Right forelimb (tissue), 1 donor: ENCODE measurements around the gene PEX5L.
"Not testable (repeated sequence)": the region's sequence is repeated elsewhere in the genome, so short reads cannot be mapped to it uniquely, and the experiment has no call there.

Experiments
- DNase-seq: peaks from one replicate; pipeline ENCODE4 v3.0.0-alpha.2; 2018

The PEX5L gene

GRCh38 chr3:180036671-180037455 is at the start of gene PEX5L:
Gene PEX5L, minus strand, starts transcription at chr3:180036937. Its CDS starts 338 bp downstream, at chr3:180036599.
- peak; percentile 83 for DNase-seq

DNA sequence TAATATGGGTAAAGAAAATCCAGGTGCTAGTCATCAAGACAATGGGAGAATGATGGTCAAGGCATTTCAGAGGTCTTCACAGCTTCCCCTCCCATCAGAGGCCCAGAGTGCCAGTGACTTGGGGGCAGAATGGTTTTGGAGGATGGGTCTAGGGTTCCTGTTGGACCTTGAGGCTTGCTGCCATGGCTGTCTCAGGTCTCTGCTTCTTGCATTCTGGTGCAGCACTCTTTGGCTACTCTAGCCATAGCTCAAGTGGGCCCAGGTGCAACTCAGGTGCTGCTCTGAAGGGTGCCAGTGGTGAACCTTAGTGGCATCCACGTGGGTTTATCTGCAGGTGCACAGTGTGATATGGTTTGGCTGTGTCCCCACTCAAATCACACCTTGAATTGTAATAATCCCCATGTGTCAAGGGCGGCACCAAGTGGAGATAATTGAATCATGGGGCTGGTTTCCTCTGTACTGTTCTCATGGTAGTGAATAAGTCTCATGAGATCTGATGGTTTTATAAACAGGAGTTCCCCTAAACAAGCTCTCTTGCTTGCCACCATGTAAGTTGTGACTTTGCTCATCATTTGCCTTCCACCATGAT is 48.5 kb upstream of the PEX5L start:
- no peak for DNase-seq

- no peak for DNase-seq
These were observed 46.0 kb upstream of the PEX5L start for GRCh38 chr3:180082699-180083098.

GRCh38 chr3:180078592-180078991 is 41.9 kb upstream of the PEX5L start:
- DNase-seq = no peak

DNA sequence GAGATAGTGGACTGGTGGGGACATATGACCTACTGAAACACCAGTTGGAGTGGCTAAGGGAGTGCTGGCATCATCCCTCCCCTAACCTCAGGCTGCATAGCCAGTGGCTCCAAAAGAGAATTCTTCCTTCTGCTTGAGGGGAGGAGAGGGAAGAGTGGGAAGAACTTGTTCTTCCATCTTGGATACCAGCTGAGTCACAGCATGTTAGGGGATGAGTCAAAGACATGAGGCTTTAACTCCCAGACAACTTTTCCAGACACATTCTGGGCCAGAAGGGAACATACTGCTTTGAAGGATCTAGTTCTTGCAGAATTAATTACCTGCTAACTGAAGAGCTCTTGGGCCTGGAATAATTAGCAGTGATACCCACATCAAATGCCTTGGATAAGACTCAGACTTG is 36.8 kb upstream of the PEX5L start:
- DNase-seq = no peak

DNA sequence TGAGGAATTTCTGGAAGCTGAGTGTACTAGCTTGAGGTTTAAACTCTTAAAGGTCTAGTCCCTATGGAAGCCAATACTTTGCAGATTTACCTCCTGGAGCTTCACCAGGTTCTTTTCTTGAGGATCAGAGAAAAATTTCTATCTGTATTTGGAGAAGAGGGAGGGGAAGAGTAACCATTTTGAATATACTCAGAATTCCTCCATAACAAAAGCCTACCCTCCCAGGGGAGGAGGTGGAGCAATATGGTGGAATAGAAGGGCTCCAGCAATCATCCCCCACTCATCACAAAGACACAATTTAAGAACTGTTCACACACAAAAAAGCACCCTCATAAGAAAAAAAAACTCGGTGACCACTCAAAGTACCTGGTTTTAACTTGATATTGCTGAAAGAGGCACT is 36.0 kb upstream of the PEX5L start:
- DNase-seq = no peak

DNA sequence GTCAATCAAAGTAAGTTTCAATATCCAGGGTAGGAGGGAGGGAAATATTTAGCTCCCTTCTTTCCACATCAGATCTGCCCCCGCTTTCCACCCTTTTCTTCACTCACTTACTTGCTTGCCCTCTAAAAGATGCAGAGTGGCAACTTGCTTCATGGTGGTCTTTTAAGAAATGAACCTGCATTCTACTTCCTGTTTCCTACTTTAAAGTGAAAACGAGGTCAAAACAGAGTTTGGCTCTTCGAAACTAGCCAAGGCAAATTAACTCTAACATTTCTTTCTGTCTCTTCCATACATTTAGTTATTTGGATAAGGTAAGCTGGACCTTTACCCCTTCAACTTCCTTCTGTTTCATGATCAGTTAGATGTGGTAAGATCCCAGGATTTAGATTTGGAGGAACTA is 34.2 kb upstream of the PEX5L start:
- DNase-seq = no peak

DNA sequence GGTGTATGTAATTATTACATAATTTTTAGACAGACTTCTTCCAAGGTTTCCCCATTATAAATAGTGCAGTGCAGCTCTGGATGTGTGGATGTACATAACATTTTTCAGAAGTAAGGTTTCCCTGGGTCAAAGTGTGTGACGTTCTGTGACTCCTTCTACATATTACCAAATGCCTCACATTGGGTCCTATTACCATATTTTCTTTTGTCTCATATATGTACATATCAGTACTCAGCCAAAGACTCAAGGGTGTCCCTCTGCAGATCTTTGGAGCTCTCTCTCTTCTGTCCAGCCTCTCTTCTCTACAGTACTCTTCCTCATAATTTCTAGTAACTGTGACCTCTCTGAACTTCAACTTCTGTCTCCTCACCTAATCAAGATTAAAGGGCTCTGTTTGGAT is 31.3 kb upstream of the PEX5L start:
- no peak for DNase-seq

DNA sequence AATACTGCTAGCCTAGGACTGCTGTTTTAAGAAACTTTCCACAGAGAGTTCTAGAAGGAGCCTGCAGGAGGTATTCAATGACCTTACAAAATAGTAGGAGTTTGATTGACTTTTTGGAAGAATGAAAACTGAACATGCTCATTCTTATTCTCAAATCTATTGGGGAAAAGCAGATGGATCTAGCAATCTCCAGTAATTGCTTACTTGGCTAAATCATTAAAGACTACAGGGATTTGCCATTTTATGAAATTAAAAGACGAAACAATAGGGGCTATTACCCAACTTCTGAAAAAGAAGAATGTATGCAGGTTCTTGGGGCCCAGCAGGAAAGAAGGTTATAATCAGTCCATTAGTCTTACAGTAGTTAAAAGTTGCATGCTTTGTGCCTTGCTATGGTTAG is 29.9 kb upstream of the PEX5L start:
- DNase-seq = no peak

- no peak for DNase-seq
These were observed 27.0 kb upstream of the PEX5L start for GRCh38 chr3:180063783-180064182.

- DNase-seq = no peak
These were observed 26.0 kb upstream of the PEX5L start for GRCh38 chr3:180062771-180063170.

GRCh38 chr3:180059356-180059755 is 22.6 kb upstream of the PEX5L start:
- DNase-seq = no peak

- DNase-seq = no peak
These were observed 21.5 kb upstream of the PEX5L start for GRCh38 chr3:180058238-180058637.

DNA sequence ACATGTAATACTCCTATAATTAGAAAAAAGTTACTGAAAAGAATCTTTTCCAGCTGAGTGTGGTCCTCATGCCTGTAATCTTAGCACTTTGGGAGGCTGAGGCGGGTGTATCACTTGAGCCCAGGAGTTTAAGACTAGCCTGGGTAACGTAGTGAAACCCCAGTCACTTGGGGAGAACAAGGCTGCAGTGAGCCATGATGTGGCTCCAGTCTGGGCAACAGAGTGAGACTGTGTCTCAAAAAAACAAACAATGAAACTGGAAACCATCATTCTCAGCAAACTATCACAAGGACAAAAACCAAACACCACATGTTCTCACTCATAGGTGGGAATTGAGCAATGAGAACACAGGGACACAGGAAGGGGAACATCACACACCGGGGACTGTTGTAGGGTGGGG is 18.9 kb upstream of the PEX5L start:
- DNase-seq = not testable (repeated sequence)

DNA sequence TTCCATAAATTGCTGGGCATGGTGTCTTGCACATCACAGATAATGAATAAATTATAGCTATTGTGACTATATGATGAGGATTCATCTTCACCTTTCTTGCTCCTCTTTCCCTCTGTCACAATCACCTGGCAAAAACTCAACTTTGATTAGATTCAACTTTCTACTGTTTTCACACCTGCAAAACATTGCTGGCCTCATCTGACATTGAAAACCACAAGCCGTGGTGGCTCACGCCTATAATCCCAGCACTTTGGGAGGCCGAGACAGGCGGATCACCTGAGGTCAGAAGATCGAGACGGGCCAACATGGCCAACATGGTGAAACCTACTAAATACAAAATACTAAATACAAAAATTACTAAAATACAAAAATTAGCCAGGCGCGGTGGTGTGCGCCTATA is 12.7 kb upstream of the PEX5L start:
- no peak for DNase-seq

DNA sequence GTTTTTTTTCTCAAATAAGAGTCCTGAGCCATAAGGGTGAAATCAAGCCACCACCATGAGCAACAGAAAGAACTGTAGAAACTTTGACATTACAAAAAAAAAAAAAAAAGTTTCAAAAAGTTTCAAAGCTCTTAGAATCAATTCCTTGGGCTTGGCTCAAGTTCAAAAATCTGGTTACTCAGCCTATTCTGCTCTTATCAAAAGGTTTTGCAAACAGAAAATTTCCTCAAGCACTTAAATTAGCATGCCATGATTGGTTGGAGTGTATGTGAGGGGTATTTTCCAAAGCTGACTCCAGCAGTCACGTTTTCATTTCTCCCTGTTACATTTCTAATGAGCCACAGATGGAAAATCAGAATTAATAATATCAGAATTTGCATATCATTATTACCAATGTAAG is 12.1 kb upstream of the PEX5L start:
- DNase-seq = no peak

DNA sequence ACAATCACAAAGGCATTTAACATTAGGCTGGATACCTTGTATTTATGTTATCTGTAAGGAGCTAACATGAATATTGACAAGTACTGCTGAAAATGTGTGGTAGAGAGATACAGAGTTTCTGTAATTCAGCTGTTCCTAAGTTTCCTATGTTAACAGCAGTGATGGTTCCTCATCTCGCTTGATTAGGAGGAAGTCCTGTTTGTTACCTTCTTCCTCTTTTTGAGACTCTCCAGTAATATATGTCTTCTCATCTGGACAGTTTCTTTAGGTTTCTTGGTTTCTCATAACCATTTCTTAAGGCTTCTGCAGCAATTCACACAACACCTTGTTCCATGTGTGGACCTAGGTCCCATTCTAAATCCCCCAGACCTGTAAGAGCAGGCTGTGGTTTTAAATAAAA is 11.4 kb upstream of the PEX5L start:
- no peak for DNase-seq

DNA sequence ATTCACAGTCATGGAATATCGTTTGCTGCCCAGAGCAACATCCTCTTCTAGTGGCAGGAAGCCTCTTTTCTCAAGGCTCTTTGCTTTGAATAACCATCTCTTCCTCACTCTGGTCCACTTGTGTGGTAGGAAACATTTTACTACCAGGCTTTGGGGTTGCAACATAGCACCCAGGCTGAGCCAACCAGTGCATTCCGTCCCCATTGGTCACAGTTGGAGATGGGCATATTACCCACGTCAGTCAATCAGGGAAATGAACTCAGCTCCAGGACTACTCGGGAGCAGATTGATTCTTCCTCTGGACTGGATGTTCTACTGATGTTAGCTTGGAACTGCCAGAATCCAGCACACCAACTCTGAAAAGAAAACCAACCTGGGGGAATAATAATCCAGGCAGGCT is 4.2 kb upstream of the PEX5L start:
- DNase-seq = no peak

- DNase-seq = no peak
These were observed 556 bp downstream of the PEX5L start for GRCh38 chr3:180036092-180036670.

- DNase-seq = no peak
These were observed 9.7 kb downstream of the PEX5L start for GRCh38 chr3:180026997-180027396.

GRCh38 chr3:180018543-180018942 is 18.2 kb downstream of the PEX5L start:
- no peak for DNase-seq

DNA sequence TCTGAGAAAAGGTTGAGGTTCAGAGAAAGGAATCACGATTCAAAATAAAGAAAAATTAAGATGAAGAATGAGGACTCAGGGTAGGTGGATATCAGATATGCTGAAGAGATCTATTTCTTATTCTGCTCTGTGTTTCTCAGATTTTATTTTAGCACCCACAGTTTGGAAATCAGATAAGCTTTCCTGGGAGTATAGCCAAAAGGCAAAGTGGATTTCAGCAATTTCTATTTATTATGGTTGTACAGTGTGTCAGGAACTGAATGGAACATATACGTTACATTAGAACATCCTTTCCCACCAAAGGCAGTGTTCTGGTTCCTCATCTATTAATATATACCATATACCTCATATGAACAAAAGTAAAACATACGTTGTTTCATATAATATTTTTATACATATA is 18.9 kb downstream of the PEX5L start:
- no peak for DNase-seq

DNA sequence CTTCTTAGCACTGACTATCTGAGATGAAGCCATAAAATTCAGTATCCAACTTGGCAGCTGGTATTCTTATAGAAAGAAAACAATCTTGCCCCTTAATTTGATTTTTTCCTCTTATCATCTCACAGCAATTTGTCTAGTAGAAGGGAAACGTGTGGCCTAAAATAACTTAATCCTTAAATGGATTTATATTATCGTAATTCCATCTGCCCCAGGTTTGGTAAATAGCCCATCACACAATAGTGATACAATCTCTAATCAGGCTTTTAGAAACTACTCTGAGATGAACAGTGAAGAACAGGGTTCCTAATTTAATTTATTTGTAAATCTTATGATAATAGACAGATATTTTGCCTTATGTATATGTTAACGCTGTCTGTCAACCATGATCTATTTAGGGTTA is 24.8 kb downstream of the PEX5L start:
- DNase-seq = no peak

DNA sequence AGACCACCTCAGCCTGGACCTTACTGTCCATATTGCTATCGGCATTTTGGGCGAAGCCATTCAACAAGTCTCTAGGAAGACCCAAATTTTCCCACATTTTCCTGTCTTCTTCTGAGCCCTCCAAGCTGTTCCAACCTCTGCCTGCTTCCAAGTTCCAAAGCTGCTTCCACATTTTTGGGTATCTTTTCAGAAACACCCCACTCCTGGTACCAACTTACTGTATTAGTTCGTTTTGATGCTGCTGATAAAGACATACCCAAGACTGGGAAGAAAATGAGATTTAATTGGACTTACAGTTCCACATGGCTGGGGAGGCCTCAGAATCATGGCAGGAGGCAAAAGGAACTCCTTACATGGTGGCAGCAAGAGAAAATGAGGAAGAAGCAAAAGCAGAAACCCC is 28.4 kb downstream of the PEX5L start:
- not testable (repeated sequence) for DNase-seq

GRCh38 chr3:180004542-180004941 is 32.2 kb downstream of the PEX5L start:
- no peak for DNase-seq
